GM12801 (cell line): ENCODE results near the gene RPS27.

ENCODE experiments used
- TF ChIP-seq, protein P1 (sequence below): IDR thresholded peaks from one replicate; pipeline ENCODE4 v1.5.1; 2011; ENCODE audit warnings: control low read depth; ENCODE audit not compliant: insufficient read length; ENCODE audit errors: extremely low read depth

Gene RPS27

DNA sequence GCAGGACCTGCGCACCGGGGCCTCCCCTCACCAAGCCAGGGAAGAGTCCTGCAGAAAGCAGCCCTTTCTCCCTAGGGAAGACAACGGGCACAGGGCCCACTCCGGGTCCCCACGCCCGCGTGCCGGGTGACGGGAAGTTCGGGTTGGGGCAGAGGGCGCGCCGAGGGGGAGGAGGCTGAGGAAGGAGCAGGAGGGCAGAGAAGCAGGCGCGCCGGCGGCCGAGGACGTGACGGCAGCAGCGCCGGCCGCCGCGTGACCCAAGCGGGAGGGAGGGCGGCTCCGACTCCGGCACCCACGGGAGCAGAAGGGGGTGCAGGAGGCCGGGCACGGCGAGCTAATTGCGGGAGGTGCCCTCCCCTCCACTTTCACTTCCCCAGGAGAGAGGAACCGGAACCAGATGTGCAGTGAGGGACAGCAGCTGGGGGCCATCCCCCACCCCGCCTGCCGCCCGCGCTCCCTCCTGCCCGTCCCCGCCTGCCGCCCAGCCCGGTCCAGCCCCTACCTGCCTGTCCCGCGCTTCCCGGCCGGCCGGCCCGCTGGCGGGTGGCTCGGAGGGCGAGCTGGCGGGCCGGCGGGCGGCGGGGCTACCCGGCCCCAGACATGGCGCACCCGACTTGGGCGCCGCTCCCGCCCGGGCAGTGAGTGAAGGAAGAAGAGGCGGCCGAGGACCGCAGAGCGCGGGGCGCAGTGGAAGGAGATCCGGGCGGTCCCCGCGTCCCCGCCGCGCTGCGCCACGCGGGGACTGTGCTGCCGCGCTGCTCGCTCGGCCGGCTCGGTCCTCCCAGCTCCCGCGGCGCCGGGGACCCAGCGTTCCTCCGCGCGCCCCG is 44.6 kb upstream of the RPS27 start:
- TF ChIP-seq, protein P1, sequence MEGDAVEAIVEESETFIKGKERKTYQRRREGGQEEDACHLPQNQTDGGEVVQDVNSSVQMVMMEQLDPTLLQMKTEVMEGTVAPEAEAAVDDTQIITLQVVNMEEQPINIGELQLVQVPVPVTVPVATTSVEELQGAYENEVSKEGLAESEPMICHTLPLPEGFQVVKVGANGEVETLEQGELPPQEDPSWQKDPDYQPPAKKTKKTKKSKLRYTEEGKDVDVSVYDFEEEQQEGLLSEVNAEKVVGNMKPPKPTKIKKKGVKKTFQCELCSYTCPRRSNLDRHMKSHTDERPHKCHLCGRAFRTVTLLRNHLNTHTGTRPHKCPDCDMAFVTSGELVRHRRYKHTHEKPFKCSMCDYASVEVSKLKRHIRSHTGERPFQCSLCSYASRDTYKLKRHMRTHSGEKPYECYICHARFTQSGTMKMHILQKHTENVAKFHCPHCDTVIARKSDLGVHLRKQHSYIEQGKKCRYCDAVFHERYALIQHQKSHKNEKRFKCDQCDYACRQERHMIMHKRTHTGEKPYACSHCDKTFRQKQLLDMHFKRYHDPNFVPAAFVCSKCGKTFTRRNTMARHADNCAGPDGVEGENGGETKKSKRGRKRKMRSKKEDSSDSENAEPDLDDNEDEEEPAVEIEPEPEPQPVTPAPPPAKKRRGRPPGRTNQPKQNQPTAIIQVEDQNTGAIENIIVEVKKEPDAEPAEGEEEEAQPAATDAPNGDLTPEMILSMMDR, result no peak

DNA sequence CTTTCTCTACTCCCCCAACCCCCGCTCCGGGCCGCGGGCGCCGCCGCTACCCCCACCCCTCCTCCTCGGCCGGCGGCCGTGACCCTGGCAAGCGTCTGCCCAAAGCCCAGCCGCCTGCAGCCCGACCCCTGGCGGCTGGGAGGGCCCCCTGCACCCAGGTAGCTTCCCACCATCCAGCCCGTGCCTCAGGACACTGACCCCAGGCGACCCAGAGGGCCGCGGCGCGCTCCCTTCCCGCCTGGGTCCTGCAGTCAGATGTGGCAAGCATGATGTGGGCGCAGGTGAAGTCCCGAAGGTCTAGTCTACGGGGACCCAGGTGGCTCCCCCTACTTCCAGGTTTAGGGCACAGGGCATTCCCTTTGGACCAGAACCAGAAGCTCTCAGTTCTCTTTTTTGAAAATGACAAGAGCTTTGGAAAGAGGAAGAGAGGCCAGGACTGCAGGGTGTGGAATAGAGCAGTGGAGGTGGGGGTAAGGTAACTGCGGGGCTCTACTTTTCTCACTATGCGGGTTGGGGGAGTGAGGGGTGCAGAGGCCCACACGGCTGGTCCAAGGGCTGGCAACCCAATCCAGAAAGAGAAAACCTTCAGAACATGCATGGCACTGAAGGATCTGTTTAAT is 43.8 kb upstream of the RPS27 start, which contains the start of gene DENND4B:
Gene DENND4B (minus strand): TSS at position 97 of the 620 bp plus-strand sequence. CDS start 2,344 bp downstream, outside the sequence.
- TF ChIP-seq, protein P1, result no peak

DNA sequence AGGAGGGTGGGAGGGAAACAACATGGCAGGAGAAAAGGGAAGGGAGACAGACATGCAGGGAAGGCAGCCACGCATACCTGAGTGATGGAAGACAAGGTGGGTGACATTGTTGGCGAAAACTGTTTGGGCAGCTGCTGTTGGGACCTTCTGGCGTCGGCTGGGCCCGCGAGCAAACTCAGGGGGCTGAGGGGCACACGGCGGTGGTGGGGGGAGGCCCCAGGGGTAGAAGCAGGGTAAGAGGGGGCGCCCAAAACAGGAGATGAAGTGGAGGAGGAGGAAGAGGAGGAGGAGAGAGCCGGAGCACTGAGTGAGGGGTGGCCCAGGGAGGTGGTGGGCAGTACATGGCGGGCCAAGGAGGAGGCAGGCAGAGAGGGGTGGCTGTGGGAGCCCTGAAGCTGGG is 39.4 kb upstream of the RPS27 start:
- TF ChIP-seq, protein P1, result no peak

DNA sequence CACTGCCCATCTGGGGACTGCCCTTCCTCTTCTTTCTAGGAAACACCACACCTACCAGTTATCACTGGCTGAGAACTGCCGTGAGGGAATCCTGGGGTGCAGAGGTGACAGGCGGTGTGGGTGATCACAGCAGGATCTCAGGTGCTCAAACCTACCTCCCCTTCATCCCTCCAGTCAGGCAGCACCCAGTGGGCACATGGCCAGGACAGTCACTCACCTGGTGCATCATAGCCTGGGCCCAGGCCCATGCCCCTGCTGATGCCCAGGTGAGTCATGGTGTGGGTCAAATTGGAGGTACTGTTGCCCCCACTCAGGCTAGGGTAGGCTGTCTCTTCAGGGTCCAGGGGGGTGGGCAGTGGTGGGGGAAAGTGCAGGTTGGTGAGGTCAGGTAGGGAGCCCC is 38.8 kb upstream of the RPS27 start:
- TF ChIP-seq, protein P1, result no peak

DNA sequence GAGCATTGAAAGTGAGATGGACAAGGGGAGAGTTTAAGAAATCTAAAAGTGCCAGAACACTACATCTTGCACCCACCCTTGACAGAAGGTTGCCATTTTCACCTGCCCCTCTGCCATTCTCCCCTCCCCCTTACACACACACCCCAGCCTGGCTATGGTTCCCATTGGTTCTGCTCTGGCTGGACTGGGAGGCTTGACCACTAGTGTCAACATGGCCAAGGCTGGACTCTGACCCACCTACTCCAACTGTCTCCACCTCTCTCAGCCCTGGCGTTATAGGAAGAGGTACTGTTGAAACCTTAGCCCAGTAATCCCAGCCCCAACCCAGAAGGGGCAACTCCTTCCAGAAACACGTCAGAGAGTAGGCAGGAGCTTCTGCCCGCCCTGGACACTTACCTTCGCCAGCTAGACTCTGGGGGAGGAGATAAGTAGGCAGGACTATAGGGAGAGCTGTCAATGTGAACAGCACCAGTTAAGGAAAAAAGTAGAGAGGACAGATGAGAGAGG is 36.6 kb upstream of the RPS27 start:
- TF ChIP-seq, protein P1, result no peak

DNA sequence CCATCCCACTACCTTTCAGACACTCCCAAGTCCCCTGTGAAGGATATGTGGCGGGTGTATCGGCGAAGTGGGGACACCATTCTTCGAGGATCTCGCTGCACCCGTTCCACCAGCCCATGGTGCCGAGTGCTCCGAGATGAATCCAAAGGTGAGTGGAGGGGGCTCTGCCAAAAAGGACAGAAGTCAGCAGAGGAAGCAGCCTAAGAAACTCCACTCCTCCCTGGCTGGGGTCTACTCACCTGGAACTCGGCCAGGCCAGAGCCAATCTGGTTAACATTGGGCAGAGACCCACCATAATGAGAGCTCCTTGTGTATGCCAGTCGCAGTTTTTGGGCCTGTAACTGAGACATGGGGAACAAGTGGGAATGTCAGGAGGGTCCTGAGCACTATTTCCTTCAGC is 35.7 kb upstream of the RPS27 start:
- TF ChIP-seq, protein P1, result no peak

DNA sequence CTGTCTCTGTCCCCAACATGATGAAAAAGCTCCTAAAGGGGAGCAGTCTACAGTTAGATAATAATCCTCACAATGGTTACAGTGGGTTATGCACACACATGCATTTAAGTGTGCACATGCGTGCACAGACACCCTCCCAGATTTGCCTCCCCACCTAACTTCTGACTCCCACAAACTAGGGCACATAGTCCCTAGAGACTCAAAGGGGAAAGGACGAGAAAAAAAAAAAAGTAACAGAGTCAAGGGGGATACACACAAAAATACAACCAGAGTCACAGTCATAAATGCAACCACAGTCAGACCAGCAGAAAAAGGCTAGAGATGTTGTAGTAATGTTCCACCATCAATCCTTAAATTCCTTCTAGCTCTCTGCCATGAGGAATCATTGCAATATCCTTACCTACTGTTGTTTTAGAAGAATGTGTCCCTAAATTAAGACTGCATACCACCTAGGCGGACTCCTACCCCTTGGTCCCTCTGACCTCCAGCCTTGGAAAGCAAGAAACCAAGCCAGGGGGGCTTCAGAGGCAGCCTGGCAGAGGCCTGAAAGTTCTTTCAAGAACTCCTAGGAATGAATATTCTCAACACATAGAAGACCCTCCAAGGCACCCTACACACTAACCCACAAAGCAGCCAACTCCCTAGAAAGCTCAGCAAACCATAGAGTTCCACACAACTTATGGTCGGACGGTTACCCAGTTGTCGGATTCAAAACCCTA is 33.4 kb upstream of the RPS27 start:
- TF ChIP-seq, protein P1, result no peak
